Right renal cortex interstitium (tissue), 3 donors: ENCODE results near the gene KDSR. TPM values are rescaled to one million over a fixed set of nuclear protein-coding genes. Genes with fewer than 3 reads are reported as not detected.

Experiments
- DNase-seq, 3 donors: peaks; one replicate each; pipeline ENCODE4 v3.0.0-alpha.2; 2013; ENCODE audit warnings: low read depth in 3 of 3, low spot score in 2 of 3
- polyA plus RNA-seq, 3 donors: library from polyadenylated mRNA; unstranded; fragments of 120-200 nt; gene quantifications; one replicate each; pipeline ENCODE4 v1.2.1, GENCODE V29; 2013; ENCODE audit not compliant: insufficient read length in 3 of 3

The KDSR gene
- polyA plus RNA-seq, result 10 to 100 TPM; 44.9 to 46.3 (median 45.7) TPM

- DNase-seq, result peak; percentile 91 to 96 (median 95)
These were observed at the start of gene KDSR for GRCh38 chr18:63367053-63367953. KDSR (minus strand) TSS chr18:63367206; CDS start chr18:63367118, 88 bp downstream.

- DNase-seq, result no peak
These were observed 45.9 kb upstream of the KDSR start for GRCh38 chr18:63412953-63413352.

GRCh38 chr18:63410792-63411191 is 43.8 kb upstream of the KDSR start:
- no peak for DNase-seq

GRCh38 chr18:63409301-63409700 is 42.3 kb upstream of the KDSR start:
- no peak for DNase-seq

GRCh38 chr18:63407734-63408133 is 40.7 kb upstream of the KDSR start:
- DNase-seq, result no peak

- no peak for DNase-seq
These were observed 39.0 kb upstream of the KDSR start for GRCh38 chr18:63405986-63406385.

GRCh38 chr18:63402246-63403162 is 35.5 kb upstream of the KDSR start:
- DNase-seq, result no peak

- DNase-seq, result no peak
These were observed 32.3 kb upstream of the KDSR start for GRCh38 chr18:63399300-63399699.

GRCh38 chr18:63397349-63397748 is 30.3 kb upstream of the KDSR start:
- no peak for DNase-seq

- DNase-seq, result no peak
These were observed 28.5 kb upstream of the KDSR start for GRCh38 chr18:63395503-63395902.

GRCh38 chr18:63394954-63395353 is 27.9 kb upstream of the KDSR start:
- no peak for DNase-seq

- no peak for DNase-seq
These were observed 20.9 kb upstream of the KDSR start for GRCh38 chr18:63387861-63388260.

- DNase-seq, result no peak
These were observed 15.8 kb upstream of the KDSR start for GRCh38 chr18:63382843-63383242.

- no peak for DNase-seq
These were observed 12.6 kb upstream of the KDSR start for GRCh38 chr18:63379639-63379962.

- no peak for DNase-seq
These were observed 12.1 kb upstream of the KDSR start for GRCh38 chr18:63378919-63379638.

- no peak for DNase-seq
These were observed 10.4 kb upstream of the KDSR start for GRCh38 chr18:63377275-63377980.

GRCh38 chr18:63376538-63376937 is 9.5 kb upstream of the KDSR start:
- no peak for DNase-seq

GRCh38 chr18:63374540-63374939 is 7.5 kb upstream of the KDSR start:
- no peak for DNase-seq

- DNase-seq, result no peak
These were observed 6.2 kb upstream of the KDSR start for GRCh38 chr18:63373161-63373560.

GRCh38 chr18:63368611-63369010 is 1.6 kb upstream of the KDSR start:
- DNase-seq, result no peak
